ENCODE results near the gene CSF1. TPM values are rescaled to one million over a fixed set of nuclear protein-coding genes. Genes with fewer than 3 reads are reported as not detected.

Gene CSF1
- polyA plus RNA-seq, 2 of the 4 experiments (the other 2 are of a cell fraction) = 35.1 to 36.3 TPM

DNA sequence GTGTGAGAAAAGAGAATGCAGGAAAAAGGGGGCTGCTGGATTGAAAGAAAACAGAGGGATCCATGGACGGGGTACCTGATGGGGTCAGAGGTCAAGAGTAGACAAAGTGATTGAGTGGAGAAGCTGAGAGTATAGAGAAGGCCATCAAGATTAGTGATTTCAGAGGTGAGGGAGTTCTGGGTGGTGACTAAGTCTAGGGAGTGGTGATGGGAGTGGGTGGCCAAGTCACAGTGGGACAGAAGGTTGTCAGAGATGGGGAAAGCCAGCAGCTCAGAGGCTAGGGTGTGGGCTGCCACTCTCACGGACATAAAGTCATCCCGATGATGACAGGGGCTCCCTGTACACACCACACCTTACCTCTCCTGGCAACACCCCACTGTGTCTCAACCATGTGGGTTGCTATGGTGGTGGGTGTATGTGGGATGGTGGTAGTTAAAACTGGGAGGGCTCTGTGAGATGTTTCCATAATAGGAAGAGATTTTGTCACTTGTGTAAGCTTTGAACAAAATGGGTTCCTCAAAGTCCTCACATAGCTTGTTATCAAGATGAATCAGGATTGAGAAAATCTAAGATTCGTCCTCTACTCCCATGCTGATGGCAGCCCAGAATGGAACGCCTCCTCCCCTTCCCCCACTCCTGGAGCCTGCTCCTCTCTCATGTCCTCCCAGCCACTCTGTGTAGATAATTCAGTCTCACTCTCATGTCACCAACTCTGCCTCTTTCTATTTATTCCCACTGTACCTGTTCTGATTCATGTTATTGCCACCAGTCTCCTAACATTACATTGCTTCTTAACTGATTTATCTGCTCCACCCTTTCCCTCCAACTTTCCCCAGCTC, 20.3 kb upstream of the CSF1 start:
- H3K27ac ChIP-seq = no peak overlapping the region
- FAIRE-seq = no peak
- H3K4me2 ChIP-seq = no peak overlapping the region
- DNase-seq (ENCODE audit: low read depth in 1 of 2, low spot score in 1 of 2) = no peak
- TF ChIP-seq HEYL (CRISPR knock-in tag; IDR thresholded peaks at IDR 0.05) = no peak
- no peak for TF ChIP-seq CBX2 (IDR thresholded peaks at IDR 0.05; ENCODE audit: borderline replicate concordance, low read depth)
- TF ChIP-seq, protein P1, sequence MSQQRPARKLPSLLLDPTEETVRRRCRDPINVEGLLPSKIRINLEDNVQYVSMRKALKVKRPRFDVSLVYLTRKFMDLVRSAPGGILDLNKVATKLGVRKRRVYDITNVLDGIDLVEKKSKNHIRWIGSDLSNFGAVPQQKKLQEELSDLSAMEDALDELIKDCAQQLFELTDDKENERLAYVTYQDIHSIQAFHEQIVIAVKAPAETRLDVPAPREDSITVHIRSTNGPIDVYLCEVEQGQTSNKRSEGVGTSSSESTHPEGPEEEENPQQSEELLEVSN (IDR thresholded peaks at IDR 0.05; ENCODE audit: borderline replicate concordance, low read depth) = no peak
- TF ChIP-seq CEBPB (IDR thresholded peaks at IDR 0.05) = no peak
- TF ChIP-seq, protein P2, sequence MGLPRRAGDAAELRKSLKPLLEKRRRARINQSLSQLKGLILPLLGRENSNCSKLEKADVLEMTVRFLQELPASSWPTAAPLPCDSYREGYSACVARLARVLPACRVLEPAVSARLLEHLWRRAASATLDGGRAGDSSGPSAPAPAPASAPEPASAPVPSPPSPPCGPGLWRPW (IDR thresholded peaks at IDR 0.05) = no peak
- TF ChIP-seq, protein P3, sequence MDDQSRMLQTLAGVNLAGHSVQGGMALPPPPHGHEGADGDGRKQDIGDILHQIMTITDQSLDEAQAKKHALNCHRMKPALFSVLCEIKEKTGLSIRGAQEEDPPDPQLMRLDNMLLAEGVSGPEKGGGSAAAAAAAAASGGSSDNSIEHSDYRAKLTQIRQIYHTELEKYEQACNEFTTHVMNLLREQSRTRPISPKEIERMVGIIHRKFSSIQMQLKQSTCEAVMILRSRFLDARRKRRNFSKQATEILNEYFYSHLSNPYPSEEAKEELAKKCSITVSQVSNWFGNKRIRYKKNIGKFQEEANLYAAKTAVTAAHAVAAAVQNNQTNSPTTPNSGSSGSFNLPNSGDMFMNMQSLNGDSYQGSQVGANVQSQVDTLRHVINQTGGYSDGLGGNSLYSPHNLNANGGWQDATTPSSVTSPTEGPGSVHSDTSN (IDR thresholded peaks at IDR 0.05) = no peak
- TF ChIP-seq EP300 (IDR thresholded peaks at IDR 0.05) = no peak
- no peak for TF ChIP-seq NR3C1 (IDR thresholded peaks at IDR 0.05)
- H3K4me1 ChIP-seq = peaks cover 16% of the 10 kb centered on the region
- H3K4me3 ChIP-seq = no peak overlapping the region
- H3K9me3 ChIP-seq = no peaks in the 10 kb centered on the region
- POLR2A ChIA-PET = no interaction called here
- CTCF ChIA-PET = interaction anchor here (1.0 to 2.2 kb wide), 5 partner anchors 13 to 116 kb away, joined by 3 to 8 read pairs (median 7); partner anchors contain the start of gene AHCYL1
- no peak for ATAC-seq
- 88% methylated on average over 5 of the region's 5 CpGs for WGBS (ENCODE audit: missing lambda C conversion rate)

DNA sequence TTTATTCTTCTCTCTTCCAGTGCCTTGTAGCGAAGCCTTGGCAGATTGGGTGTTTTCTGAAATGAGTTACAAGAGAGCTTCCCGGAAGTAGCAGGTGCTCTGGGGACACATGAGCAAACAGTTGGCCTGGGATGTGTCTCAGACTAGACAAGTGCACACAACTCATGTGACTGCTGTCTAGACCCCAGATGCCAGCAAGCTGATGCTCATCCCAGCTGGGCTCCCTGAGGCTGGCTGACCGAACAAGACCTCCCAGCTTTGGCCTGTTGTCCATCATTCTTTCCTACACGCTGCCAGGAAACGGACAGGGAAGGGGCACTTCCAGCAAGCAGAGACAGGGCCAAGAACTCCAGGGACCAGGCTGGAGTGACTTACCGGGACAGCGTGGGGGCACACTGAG, 18.7 kb upstream of the CSF1 start:
- Histone ChIP-seq H3K4me2 (no peak overlapping the region; the same call in 2 of the 3 replicates), H3K27ac (peak overlapping the region; percentile 20 to 81; a peak in 5 of 6 replicates), H3K4me3 (no peak overlapping the region), H3K9me3 (no peaks in the 10 kb centered on the region), H3K4me1 (peaks cover 24% of the 10 kb centered on the region)
- WGBS (ENCODE audit: missing lambda C conversion rate) = 84% methylated on average over 7 of the region's 7 CpGs
- no peak for ATAC-seq
- ChIA-PET CTCF (interaction anchor here (0.8 to 2.4 kb wide), 6 partner anchors 12 to 115 kb away, joined by 3 to 7 read pairs (median 6); no protein-coding TSS in a partner anchor), POLR2A (interaction anchor here (1.1 kb wide), 1 partner anchor 15 kb away, joined by 5 read pairs; no protein-coding TSS in a partner anchor)
- DNase-seq (ENCODE audit: low read depth in 1 of 2, low spot score in 1 of 2) = no peak
- TF ChIP-seq HOXB13 (CRISPR knock-in tag; IDR thresholded peaks at IDR 0.05; ENCODE audit: low read depth) (no peak), CHD2 (IDR thresholded peaks at IDR 0.05; ENCODE audit: low read length, partially characterized antibody) (no peak), CBX2 (IDR thresholded peaks at IDR 0.05; ENCODE audit: borderline replicate concordance, low read depth) (no peak), FOXS1 (CRISPR knock-in tag; IDR thresholded peaks at IDR 0.05) (no peak), NR3C1 (IDR thresholded peaks at IDR 0.05) (no peak), JUNB (IDR thresholded peaks at IDR 0.05) (no peak), CBX8 (IDR thresholded peaks at IDR 0.05) (no peak), ZSCAN20 (CRISPR knock-in tag; IDR thresholded peaks at IDR 0.05) (no peak)
- TF ChIP-seq, protein P4, sequence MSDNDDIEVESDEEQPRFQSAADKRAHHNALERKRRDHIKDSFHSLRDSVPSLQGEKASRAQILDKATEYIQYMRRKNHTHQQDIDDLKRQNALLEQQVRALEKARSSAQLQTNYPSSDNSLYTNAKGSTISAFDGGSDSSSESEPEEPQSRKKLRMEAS (IDR thresholded peaks at IDR 0.05) = no peak
- TF ChIP-seq, protein P5, sequence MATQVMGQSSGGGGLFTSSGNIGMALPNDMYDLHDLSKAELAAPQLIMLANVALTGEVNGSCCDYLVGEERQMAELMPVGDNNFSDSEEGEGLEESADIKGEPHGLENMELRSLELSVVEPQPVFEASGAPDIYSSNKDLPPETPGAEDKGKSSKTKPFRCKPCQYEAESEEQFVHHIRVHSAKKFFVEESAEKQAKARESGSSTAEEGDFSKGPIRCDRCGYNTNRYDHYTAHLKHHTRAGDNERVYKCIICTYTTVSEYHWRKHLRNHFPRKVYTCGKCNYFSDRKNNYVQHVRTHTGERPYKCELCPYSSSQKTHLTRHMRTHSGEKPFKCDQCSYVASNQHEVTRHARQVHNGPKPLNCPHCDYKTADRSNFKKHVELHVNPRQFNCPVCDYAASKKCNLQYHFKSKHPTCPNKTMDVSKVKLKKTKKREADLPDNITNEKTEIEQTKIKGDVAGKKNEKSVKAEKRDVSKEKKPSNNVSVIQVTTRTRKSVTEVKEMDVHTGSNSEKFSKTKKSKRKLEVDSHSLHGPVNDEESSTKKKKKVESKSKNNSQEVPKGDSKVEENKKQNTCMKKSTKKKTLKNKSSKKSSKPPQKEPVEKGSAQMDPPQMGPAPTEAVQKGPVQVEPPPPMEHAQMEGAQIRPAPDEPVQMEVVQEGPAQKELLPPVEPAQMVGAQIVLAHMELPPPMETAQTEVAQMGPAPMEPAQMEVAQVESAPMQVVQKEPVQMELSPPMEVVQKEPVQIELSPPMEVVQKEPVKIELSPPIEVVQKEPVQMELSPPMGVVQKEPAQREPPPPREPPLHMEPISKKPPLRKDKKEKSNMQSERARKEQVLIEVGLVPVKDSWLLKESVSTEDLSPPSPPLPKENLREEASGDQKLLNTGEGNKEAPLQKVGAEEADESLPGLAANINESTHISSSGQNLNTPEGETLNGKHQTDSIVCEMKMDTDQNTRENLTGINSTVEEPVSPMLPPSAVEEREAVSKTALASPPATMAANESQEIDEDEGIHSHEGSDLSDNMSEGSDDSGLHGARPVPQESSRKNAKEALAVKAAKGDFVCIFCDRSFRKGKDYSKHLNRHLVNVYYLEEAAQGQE (IDR thresholded peaks at IDR 0.05) = no peak
- FAIRE-seq = no peak

Measured in A549 (cell line).